HG02588 (cell line): ENCODE measurements around the gene MSX2.

Experiments used
- ATAC-seq: cut with Tn5 transposase; IDR thresholded peaks from one replicate; pipeline ENCODE4 v1.9.1; 2021; ENCODE audit warnings: mild to moderate bottlenecking, moderate library complexity; ENCODE audit not compliant: unreplicated experiment

The MSX2 gene

GRCh38 chr5:174718880-174719610 is 5.3 kb upstream of the MSX2 start:
- ATAC-seq = no peak

GRCh38 chr5:174719793-174720611 is 4.4 kb upstream of the MSX2 start:
- no peak for ATAC-seq

GRCh38 chr5:174720612-174721529 is 3.5 kb upstream of the MSX2 start:
- no peak for ATAC-seq

GRCh38 chr5:174721530-174722432 is 2.6 kb upstream of the MSX2 start:
- no peak for ATAC-seq

- no peak for ATAC-seq
Observed at GRCh38 chr5:174722500-174722899, 1.9 kb upstream of the MSX2 start.

- no peak for ATAC-seq
Observed at GRCh38 chr5:174723315-174723978, 935 bp upstream of the MSX2 start.

- ATAC-seq = no peak
Observed at GRCh38 chr5:174723979-174724483, 351 bp upstream of the MSX2 start.

- ATAC-seq = no peak
Observed at GRCh38 chr5:174725261-174725990, 1.0 kb downstream of the MSX2 start.

- ATAC-seq = no peak
Observed at GRCh38 chr5:174725991-174726601, 1.7 kb downstream of the MSX2 start.

GRCh38 chr5:174726916-174727793 is 2.8 kb downstream of the MSX2 start:
- no peak for ATAC-seq

- no peak for ATAC-seq
Observed at GRCh38 chr5:174727794-174728680, 3.7 kb downstream of the MSX2 start.

GRCh38 chr5:174729075-174729680 is 4.8 kb downstream of the MSX2 start:
- ATAC-seq = no peak

GRCh38 chr5:174731214-174732035 is 7.0 kb downstream of the MSX2 start:
- ATAC-seq = no peak

GRCh38 chr5:174732036-174733020 is 7.9 kb downstream of the MSX2 start:
- ATAC-seq = no peak
